Loucy (cell line): ENCODE measurements around the gene HMGXB3.
A peak's percentile ranks its signal among the peaks of the same experiment; 100 is the strongest.

Experiments used
- H2AFZ ChIP-seq: fragments of 200-600 bp; sonication (generic); 2 replicates; pipeline ENCODE4 v1.6.0; 2016; ENCODE audit warnings: antibody characterized with exemption, mild to moderate bottlenecking, low read length, moderate library complexity
- H3F3A ChIP-seq: fragments of 200-600 bp; 2 replicates; pipeline ENCODE4 v1.6.0; 2016; ENCODE audit warnings: antibody characterized with exemption, low read depth, mild to moderate bottlenecking
- H3K27me3 ChIP-seq: fragments of 200-600 bp; sonication (generic); 2 replicates; pipeline ENCODE4 v1.6.1; 2014; ENCODE audit warnings: low read length, mild to moderate bottlenecking; ENCODE audit not compliant: insufficient read depth, poor library complexity, severe bottlenecking
- H3K36me3 ChIP-seq: fragments of 200-600 bp; sonication (generic); 2 replicates; pipeline ENCODE4 v1.6.1; 2016; ENCODE audit warnings: low read length; ENCODE audit not compliant: insufficient read depth
- H3K4me1 ChIP-seq: fragments of 200-600 bp; sonication (generic); 2 replicates; pipeline ENCODE4 v1.5.1; 2014; ENCODE audit warnings: low read length, mild to moderate bottlenecking; ENCODE audit not compliant: insufficient read depth, poor library complexity, severe bottlenecking
- H3K4me2 ChIP-seq: fragments of 200-600 bp; sonication (generic); 2 replicates; pipeline ENCODE4 v1.6.0; 2014; ENCODE audit warnings: antibody characterized with exemption, low read length, low read depth, mild to moderate bottlenecking; ENCODE audit not compliant: poor library complexity, severe bottlenecking
- H3K4me3 ChIP-seq: fragments of 200-600 bp; sonication (generic); 2 replicates; pipeline ENCODE4 v1.5.1; 2014; ENCODE audit warnings: low read length, mild to moderate bottlenecking, mixed read lengths; ENCODE audit not compliant: poor library complexity, severe bottlenecking
- H3K79me2 ChIP-seq: fragments of 200-600 bp; sonication (generic); 2 replicates; pipeline ENCODE4 v1.6.1; 2014; ENCODE audit warnings: low read length; ENCODE audit not compliant: insufficient read depth
- H3K9ac ChIP-seq: fragments of 200-600 bp; sonication (generic); 2 replicates; pipeline ENCODE4 v1.6.0; 2014; ENCODE audit warnings: mild to moderate bottlenecking, low read depth, low read length, moderate library complexity; ENCODE audit not compliant: poor library complexity, severe bottlenecking
- H3K9me2 ChIP-seq: fragments of 200-600 bp; sonication (generic); replicated peaks from 2 replicates; pipeline ENCODE4 v1.6.1; 2016; ENCODE audit warnings: low read depth, low read length, mixed read lengths
- H3K9me3 ChIP-seq: fragments of 200-600 bp; sonication (generic); 2 replicates; pipeline ENCODE4 v1.6.1; 2014; ENCODE audit warnings: mild to moderate bottlenecking, antibody characterized with exemption, low read length, low read depth; ENCODE audit not compliant: insufficient read depth
- H4K20me1 ChIP-seq: fragments of 200-600 bp; sonication (generic); 2 replicates; pipeline ENCODE4 v1.6.0; 2014; ENCODE audit warnings: antibody characterized with exemption, low read length, mild to moderate bottlenecking; ENCODE audit not compliant: insufficient read depth, poor library complexity, severe bottlenecking
- EZH2phosphoT487 ChIP-seq: fragments of 200-600 bp; IDR thresholded peaks from 2 replicates; pipeline ENCODE4 v1.6.1; 2018; ENCODE audit warnings: antibody characterized with exemption, mild to moderate bottlenecking, moderate library complexity, borderline replicate concordance
- TF ChIP-seq, protein P1 (sequence below): fragments of 200-600 bp; sonication (generic); conservative IDR thresholded peaks from 2 replicates; pipeline ENCODE4 v1.5.1; 2014; ENCODE audit warnings: mild to moderate bottlenecking, antibody characterized with exemption, low read length

HMGXB3 gene

DNA sequence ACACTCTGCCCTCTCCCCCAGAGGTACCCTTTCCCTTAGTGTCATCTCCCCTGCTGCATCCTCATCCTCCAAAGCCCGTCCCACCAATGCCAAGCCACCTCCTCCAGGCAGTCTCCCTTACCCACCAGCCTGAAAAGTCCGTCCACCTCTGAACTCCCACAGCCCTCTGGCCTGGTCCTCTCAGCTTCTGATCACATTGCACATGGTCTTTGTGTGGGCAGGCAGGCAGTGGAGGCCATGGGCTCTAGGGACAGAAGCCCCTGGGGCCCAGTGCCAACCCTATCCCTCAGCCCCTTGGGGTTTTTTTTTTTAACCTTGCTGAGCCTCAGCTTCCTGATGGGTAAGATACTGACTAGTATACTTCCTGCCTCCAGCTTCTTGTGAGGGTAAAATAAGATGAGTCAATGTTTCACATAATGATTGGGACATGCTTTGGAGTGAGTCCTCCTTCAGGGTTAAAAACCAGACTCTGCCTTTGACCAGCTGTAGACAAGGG, 66.4 kb downstream of the HMGXB3 start:
- H2AFZ ChIP-seq = no peak overlapping the region
- no peaks in the 10 kb centered on the region for H3K36me3 ChIP-seq
- TF ChIP-seq, protein P1, sequence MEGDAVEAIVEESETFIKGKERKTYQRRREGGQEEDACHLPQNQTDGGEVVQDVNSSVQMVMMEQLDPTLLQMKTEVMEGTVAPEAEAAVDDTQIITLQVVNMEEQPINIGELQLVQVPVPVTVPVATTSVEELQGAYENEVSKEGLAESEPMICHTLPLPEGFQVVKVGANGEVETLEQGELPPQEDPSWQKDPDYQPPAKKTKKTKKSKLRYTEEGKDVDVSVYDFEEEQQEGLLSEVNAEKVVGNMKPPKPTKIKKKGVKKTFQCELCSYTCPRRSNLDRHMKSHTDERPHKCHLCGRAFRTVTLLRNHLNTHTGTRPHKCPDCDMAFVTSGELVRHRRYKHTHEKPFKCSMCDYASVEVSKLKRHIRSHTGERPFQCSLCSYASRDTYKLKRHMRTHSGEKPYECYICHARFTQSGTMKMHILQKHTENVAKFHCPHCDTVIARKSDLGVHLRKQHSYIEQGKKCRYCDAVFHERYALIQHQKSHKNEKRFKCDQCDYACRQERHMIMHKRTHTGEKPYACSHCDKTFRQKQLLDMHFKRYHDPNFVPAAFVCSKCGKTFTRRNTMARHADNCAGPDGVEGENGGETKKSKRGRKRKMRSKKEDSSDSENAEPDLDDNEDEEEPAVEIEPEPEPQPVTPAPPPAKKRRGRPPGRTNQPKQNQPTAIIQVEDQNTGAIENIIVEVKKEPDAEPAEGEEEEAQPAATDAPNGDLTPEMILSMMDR = no peak
- TF ChIP-seq EZH2phosphoT487 = no peak
- no peak overlapping the region for H3K4me3 ChIP-seq
- peaks cover 37% of the 10 kb centered on the region for H3K4me1 ChIP-seq
- no peak overlapping the region for H3K9ac ChIP-seq
- H3K79me2 ChIP-seq = no peaks in the 10 kb centered on the region
- H3K4me2 ChIP-seq = peak overlapping the region; percentile 52
- H3K9me3 ChIP-seq = no peaks in the 10 kb centered on the region
- no peaks in the 10 kb centered on the region for H4K20me1 ChIP-seq
- H3K9me2 ChIP-seq = no peaks in the 10 kb centered on the region
- no peaks in the 10 kb centered on the region for H3F3A ChIP-seq
- H3K27me3 ChIP-seq = no peaks in the 10 kb centered on the region

DNA sequence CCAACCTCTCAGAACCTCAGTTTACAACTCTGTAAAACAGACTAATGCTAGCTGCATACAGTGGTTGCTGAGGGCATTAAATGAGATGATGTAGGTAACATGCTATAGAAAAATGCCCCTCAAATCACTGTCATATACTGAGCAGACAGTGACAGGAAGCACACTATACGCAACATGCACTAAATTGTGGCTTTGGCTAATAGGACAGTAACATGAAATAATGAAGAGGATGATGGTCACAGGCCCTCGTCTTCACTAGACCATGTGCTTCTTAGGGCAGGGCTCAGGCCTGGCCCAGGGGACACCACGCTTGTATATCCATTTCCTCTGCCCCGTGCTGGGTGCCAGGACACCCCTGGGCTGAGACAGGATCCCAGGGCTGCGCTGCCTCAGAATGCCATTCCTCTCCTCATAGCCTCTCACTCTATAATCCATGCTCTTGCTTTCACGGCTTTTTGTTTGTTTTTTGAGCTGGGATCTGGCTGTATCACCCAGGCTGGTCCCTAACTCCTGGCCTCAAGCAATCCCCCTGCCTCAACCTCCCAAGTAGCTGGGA, 66.9 kb downstream of the HMGXB3 start:
- peaks cover 37% of the 10 kb centered on the region for H3K4me1 ChIP-seq
- H3F3A ChIP-seq = no peaks in the 10 kb centered on the region
- H3K36me3 ChIP-seq = no peaks in the 10 kb centered on the region
- no peaks in the 10 kb centered on the region for H4K20me1 ChIP-seq
- H3K4me2 ChIP-seq = peak overlapping the region; percentile 52
- H3K9me3 ChIP-seq = no peaks in the 10 kb centered on the region
- TF ChIP-seq, protein P1 = no peak
- no peak for TF ChIP-seq EZH2phosphoT487
- H3K79me2 ChIP-seq = no peaks in the 10 kb centered on the region
- no peak overlapping the region for H3K9ac ChIP-seq
- no peaks in the 10 kb centered on the region for H3K27me3 ChIP-seq
- H3K4me3 ChIP-seq = no peak overlapping the region
- no peaks in the 10 kb centered on the region for H3K9me2 ChIP-seq
- H2AFZ ChIP-seq = no peak overlapping the region

DNA sequence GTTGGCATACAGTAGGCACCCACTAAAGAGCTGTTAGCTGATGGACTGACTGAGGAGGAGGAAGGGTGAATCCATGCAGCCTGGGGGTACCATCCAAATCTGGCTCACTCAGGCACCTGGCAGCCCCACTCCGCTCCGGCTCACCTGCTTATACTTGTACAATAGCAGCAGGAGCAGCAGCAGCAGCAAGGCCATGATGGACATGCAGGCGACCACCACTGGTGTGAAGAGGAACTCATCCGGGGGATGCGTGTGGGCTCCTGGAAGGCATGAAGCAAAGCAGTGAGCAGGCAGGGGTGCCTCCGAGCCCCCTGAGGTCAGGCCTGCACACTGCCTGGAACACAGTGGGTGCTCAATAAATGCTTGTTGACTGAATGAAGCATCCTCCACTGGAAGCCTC, 67.5 kb downstream of the HMGXB3 start:
- no peaks in the 10 kb centered on the region for H3K9me2 ChIP-seq
- no peak overlapping the region for H2AFZ ChIP-seq
- H3K27me3 ChIP-seq = no peaks in the 10 kb centered on the region
- H3K9me3 ChIP-seq = no peaks in the 10 kb centered on the region
- H3K4me1 ChIP-seq = peaks cover 37% of the 10 kb centered on the region
- no peak overlapping the region for H3K4me2 ChIP-seq
- H3K4me3 ChIP-seq = no peak overlapping the region
- H3K9ac ChIP-seq = no peak overlapping the region
- H3K36me3 ChIP-seq = no peaks in the 10 kb centered on the region
- H3K79me2 ChIP-seq = no peaks in the 10 kb centered on the region
- H4K20me1 ChIP-seq = no peaks in the 10 kb centered on the region
- TF ChIP-seq, protein P1 = no peak
- TF ChIP-seq EZH2phosphoT487 = no peak
- no peaks in the 10 kb centered on the region for H3F3A ChIP-seq
